ENCODE results near the gene ARHGEF10L.

GRCh38 chr1:17636612-17637011, 97.1 kb downstream of the ARHGEF10L start:
- TF ChIP-seq CTCF (conservative IDR thresholded peaks at IDR 0.05; ENCODE audit: low read depth, low read length) (no peak), EZH2 (IDR thresholded peaks at IDR 0.05; ENCODE audit: low read length, unreplicated experiment) (no peak)

Measured in PC-3 (cell line).